HK-2 (cell line): Measurements from ENCODE around the gene ZNF75A.

Source experiments
- DNase-seq: peaks from one replicate; pipeline ENCODE4 v3.0.0-alpha.2; 2018; ENCODE audit not compliant: unreplicated experiment

Gene ZNF75A

DNA sequence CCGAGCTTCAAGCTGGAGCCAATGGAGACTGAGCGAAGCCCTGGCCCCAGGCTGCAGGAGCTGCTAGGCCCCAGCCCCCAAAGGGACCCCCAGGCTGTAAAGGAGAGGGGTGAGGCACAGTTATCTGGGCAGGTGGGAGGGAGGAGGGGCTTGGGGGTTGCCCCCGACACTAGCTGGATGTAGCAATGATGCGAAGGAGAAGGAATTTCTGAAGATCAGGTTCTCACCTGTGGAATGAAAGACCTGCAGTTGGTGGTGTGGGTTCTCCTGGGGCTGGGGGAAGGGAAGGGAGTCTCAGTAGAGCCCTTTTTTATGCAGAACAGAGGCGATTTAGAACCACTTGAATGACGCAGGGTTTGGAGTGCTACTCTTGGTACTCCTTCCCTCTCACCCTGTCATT lies 20.2 kb upstream of the ZNF75A start:
- no peak for DNase-seq

DNA sequence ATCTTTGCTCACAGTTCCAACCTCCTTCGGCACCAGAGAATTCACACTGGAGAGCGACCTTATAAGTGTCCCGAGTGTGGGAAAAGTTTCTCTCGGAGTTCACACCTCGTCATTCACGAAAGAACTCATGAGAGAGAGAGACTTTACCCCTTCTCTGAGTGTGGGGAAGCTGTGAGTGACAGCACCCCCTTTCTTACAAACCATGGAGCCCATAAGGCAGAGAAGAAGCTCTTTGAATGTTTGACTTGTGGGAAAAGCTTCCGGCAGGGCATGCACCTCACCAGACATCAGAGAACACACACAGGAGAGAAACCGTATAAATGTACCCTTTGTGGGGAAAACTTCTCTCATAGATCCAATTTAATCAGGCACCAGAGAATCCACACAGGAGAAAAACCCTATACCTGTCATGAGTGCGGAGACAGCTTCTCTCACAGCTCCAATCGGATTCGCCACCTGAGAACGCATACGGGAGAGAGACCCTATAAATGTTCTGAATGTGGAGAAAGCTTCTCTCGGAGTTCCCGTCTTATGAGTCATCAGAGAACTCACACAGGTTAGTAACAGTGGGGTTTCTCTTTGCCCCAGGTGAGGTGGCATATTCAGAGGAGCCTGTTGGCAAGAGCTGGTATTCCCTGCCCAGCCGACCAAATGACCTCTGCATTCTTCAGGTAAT lies 15.2 kb upstream of the ZNF75A start:
- DNase-seq = no peak

DNA sequence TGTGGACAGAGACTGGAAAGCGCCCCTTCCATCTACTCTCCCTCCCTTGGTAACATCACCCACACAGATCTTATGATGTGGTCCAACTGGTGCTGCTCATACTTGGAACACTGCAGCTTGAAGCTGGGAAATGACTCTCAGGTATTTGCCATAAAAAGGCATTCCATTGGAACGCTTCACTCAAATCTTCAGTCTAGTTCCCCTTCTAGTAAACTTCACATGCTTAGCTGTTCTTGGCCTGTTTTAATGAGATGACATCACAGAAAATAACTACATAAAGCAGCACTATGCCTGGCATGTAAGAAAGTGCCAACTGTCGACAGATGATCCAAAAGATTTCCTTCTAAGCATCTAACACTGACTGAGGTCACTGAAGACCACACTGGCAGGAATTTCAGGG lies 12.7 kb upstream of the ZNF75A start:
- DNase-seq = no peak

DNA sequence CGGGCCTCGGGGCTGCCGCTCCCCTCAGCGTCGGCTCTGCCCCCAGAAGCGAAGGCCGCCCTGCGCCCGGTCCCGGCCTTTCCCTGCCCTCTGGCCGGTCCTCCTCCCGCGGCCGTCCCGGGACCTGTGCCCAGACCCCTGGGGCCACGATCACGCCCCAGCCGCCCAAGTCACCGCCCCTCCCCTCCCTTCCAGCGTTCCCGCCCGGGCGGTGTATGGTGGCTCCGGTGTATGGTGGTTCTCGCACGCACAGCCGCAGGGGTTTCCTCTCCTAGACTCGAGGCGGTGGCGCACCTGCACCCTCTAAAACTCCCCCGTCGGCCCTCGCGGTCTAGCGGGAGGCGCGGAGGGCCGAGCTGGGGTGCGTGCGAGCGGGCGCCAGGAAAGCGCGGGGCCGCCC lies 10.1 kb upstream of the ZNF75A start:
- DNase-seq = no peak

DNA sequence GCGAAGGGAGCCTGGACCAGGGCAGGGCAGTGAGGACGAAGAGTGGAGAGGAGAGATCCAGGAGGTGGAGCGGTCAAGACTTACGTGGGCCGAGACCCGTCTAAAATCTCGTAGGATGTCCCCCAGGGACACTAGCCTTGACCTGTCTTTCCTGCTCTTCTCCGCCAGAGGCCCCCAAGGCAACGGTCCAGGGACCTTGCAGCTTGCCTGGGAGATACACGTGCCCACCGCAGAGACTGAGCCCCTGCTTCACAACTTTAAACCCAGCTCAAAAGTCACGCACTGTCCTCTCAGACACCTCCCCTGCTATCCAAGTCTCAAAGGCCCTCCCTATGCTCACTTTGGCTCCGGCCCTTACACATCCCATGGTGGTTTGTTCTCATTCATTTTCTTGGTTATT lies 9.5 kb upstream of the ZNF75A start:
- DNase-seq = no peak

DNA sequence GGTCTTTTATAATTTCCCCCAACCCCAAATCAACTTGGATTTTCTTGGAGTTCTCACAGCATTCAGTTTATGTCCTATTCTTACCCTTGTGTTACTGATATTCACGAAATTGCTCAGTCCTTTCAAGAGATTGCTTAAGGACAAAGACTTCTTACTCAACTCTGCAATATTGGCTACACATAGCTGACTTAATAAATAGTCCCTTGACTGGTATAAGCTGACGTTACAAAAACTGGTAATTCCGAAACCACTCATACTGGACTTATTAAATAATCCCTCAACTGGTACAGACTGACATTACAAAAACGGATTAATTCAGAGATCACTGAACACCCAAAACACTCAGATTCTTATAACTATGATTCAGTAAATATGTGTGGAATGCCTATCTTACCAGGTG lies 927 bp upstream of the ZNF75A start:
- no peak for DNase-seq

DNA sequence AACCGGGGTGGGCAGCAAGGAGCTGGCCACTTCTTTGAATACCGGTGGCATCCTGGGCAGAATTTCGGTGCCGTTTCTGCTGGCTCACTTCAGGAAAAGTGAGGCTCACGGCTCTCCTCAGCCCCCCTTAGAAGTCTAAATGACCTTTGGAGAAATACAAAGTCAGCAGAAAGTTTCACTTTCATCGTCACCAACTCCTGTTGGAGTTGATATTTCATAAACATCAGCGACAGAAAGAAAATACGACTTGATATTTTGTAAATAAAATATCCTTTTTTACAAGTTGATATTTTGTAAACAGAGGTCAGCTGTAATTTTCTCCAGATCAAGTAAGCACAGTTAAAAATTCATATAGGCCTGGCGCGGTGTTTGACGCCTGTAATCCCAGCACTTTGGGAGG lies 781 bp downstream of the ZNF75A start:
- DNase-seq = no peak

DNA sequence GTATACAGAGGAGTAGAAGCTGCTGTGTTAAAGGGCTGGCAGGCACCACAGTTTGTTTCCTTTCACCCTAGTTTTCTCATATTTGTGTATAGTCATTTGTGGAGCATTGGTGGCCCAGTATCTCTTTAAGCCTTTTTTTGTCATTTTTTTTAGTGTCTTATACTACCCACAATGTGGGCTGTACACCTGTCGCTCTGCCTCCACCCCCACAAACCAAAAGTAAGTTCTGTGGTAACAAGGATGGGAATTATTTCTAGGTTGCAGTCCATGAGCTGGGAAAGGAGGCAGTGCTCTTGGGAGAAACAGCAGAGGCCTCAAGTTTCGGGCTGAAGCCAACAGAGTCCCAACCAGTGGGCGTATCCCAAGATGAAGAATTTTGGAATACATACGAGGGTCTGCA lies 6.2 kb downstream of the ZNF75A start:
- DNase-seq = no peak

DNA sequence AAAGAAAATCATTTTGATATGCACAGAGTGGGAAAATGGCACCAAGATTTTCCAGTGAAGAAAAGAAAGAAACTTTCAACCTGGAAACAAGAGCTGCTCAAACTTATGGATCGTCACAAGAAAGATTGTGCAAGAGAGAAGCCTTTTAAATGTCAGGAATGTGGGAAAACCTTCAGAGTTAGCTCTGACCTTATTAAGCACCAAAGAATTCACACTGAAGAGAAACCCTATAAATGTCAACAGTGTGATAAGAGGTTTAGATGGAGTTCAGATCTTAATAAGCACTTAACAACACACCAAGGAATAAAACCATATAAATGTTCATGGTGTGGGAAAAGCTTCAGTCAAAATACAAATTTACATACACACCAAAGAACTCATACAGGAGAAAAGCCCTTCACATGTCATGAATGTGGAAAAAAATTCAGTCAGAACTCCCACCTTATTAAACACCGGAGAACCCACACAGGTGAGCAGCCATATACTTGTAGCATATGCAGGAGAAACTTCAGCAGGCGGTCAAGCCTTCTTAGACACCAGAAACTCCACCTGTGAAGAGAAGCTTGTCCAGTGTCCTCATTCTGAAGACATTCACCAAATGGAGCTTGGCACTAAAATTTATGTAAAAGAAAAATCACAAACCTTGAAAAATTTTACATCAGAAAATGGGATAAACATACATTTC lies 12.2 kb downstream of the ZNF75A start:
- no peak for DNase-seq

DNA sequence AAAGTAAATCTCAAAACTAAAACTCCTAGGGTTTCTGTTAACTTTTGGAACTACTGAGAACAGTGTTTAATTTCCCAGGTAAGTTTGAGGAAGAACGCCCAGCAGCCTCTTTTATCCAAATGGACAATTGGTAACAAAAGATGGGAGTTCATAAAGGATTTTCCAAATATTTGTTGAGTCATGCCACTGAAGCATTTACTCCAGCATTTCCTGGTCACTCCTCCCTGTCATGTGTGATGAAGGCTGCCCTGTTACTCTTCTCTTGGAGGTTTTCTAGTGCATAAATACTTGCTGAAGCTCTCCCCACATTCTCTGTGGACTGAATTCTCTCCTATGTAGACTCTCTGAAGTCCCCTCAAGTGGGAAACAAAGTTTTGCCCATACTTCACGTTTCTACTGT lies 16.5 kb downstream of the ZNF75A start:
- no peak for DNase-seq

DNA sequence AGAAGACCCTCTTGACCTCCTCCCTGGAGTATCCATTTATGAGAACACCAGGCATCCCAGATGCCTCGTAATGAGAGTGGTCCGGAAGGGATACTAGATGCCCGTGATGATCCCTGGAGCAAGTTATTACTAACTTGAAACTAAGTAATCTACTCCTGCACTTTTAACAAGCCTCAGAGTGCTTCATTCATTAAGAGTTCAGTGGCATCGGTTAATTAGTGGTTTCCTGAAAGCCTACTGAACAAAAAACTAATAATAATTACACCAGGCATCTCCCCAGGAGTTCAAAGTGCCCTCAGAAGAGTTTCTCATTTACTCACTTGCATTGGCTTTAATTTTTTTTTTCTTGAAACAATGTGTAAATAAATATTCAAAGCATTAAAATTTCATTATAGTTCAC lies 22.2 kb downstream of the ZNF75A start:
- no peak for DNase-seq

DNA sequence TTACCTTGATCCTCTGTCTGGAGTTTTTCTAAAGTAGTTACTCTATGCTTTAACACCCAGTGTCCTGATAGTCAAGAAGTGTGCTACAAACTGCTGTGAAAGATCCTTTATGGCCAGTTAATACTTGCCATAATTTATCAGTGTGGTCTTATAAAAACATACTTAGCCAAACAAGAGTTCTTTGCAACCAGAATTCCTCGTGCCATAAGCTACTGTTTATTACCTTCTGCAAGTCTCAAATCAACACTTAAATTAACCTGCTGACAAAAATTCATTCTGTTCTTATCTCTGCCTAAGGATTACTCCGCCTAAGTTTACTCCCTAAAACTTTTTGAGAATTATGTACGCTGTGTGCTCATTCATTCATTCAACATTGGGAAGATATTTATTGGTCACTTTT lies 22.8 kb downstream of the ZNF75A start:
- no peak for DNase-seq

DNA sequence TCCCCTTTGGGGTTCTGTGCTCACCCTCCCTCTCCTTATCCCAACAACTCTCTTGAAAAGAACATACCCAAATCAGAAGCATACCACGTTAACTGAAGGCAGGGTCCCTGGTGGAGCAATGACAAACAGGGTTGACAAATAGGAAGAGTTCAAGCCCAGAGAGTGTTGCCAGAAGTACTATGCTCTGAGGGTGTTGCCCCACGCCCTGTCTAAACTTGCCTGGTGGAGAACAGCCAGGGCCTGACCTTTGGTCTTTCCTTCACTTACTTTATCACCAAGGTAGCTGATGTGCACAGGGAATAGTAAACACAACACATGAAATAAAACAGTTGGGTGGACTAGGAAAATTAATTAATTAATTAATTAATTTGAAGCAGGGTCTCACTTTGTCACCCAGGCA lies 23.3 kb downstream of the ZNF75A start:
- no peak for DNase-seq

DNA sequence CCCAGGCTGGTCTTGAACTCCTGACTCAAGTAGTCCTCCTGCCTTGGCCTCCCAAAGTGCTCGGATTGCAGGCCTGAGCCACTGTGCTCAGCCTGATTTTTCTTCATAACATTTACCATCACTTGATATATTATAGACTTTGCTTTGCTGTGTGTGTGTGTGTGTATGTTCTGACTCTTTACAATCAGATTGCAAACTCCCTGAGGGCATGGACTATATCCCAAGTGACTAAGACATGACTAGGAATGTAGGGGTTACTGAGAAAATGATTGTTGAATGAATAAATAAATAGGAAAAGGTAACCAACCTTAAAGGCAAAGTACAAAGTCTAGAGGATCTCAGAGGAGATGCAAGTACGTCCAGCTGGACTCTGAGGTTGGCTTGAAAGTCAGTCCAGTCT lies 40.7 kb downstream of the ZNF75A start:
- DNase-seq = no peak

DNA sequence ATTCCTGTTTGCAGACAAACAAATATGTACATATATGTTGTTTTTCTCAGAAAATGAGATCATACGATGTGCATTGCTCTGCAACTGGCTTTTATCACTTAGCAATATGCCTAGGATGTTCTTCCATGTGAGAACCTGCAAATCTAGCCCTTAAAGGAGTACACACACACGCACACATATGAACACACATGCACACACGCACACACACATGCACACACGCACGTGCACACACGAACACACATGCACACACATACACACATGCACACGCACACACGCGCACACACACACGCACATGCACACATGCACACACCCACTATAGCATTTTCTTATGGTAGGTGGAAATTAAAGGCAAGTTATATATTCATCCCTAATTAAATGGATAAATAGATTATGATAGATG lies 42.3 kb downstream of the ZNF75A start:
- no peak for DNase-seq

DNA sequence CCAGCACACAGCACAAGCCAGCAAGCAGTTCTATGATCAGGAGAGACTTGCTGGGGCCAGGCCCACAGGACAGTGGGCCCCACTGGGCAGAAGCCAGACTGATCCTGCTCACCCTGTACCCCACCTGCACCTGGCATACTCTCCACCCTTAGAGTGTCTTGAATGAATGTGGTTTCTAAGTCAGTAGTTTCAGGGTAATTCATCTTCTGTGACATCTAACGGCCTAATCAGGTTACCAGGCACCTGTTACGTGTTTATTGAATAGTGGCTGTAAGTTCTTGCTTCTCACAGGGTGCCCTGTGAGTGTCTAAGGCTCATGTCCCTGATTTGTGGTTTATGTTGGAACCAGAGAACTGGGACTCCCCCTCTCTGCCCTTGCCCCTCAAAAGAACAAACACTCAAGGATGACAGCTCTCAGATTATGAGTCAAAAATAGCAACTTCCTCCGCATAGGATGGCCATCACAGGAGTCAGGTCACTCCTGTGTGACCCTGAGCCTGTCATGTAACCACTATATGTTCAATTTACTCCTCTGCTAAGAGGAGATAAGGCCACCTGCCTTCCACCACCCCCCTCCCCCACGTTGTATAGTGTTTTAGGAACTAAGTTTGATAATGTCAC lies 43.4 kb downstream of the ZNF75A start:
- DNase-seq = no peak

DNA sequence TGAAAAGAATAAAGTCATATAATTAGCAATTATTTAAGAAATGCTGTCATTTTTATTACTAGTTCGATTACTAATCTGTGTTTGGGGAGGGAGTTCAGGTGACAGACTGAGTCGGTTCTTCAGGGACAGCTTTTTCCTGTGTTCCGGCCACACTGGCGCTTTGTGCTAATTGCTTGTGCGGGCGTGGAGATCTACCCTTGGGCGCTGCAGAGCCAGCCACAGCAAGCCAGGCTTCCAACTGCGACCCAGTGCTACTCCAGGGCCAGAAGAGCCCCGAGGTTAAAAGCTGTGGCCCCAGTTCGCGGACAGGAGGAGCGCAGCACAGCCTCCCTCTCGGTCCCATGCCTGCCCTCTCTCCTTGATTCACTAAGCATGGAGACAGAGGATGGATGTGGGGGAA lies 43.9 kb downstream of the ZNF75A start:
- no peak for DNase-seq

DNA sequence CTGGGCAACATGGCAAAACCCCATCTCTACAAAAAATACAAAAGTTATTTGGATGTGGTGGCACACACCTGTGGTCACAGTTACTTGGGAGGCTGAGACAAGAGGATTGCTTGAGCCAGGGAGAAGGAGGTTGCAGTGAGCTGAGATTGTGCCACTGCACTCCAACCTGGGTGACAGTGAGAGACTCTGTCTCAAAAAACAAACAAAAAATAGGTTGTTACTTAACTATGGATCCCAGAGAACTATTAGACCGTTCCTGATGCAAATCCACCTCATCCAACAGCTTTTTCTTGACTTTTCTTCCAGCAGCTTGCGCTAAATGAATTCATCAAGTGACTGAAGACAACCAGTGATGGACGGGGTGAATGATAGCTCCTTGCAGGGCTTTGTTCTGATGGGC lies 50.3 kb downstream of the ZNF75A start, which contains the start of gene OR2C1:
TSS of gene OR2C1 (plus strand) at position 301 of the 400 bp plus-strand sequence. CDS start at position 353, 52 bp downstream.
- no peak for DNase-seq

DNA sequence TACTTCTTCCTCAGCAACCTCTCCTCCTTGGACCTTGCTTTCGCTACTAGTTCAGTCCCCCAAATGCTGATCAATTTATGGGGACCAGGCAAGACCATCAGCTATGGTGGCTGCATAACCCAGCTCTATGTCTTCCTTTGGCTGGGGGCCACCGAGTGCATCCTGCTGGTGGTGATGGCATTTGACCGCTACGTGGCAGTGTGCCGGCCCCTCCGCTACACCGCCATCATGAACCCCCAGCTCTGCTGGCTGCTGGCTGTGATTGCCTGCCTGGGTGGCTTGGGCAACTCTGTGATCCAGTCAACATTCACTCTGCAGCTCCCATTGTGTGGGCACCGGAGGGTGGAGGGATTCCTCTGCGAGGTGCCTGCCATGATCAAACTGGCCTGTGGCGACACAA lies 50.8 kb downstream of the ZNF75A start:
- no peak for DNase-seq

DNA sequence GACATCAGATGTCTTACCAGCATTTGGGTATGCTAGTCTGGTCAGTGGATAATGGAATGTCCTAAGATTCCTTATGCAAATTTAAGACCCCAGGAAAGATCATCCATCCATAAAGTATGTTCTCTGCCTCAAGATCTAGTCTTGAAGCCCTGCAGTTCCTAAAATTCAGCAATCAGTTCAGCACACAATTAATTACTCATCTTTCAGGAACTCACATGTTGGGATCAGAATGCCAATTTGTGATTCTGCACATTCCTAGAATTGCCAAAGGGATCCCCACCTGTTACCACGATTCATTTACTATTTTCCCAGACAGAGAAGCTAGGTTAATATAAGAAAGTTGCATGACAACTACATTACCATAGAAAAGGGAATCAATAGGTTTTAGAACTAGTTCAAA lies 53.6 kb downstream of the ZNF75A start:
- DNase-seq = no peak

DNA sequence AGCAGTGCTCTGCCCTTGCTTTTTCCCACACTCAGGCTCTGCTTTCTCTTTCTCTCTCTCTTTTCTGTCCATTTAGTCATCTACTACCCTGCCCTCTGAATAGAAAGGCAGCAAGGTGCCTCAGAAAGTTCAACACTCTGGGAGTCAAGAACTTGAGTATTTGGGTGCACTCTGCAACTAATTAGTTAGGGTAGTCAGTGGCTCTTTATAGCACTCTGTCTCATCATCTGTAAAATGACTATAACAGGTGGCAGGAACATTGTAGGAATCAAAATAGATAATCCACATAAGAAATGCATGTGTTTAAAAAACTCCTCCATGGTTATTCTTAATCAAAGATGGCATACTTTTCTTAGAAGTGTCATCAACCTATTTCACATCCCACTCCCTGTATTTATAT lies 57.6 kb downstream of the ZNF75A start:
- DNase-seq = no peak

DNA sequence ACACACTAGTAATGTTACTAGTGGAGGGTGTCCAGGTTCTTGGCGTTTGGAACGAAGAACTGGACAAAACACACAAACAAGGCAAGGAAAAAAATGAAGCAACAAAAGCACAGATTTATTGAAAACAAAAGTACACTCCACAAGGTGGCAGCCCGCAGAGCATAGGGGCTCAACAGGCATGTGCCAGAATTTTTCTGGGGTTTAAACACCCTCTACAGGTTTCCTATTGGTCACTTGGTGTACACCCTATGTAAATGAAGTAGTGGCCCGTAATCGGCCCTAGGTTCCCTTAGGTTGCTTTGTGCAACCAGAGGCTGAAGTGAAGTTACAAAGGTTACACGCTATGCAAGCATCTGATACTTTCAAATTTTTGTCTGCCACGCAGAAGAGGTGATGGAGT lies 58.5 kb downstream of the ZNF75A start:
- DNase-seq = no peak

DNA sequence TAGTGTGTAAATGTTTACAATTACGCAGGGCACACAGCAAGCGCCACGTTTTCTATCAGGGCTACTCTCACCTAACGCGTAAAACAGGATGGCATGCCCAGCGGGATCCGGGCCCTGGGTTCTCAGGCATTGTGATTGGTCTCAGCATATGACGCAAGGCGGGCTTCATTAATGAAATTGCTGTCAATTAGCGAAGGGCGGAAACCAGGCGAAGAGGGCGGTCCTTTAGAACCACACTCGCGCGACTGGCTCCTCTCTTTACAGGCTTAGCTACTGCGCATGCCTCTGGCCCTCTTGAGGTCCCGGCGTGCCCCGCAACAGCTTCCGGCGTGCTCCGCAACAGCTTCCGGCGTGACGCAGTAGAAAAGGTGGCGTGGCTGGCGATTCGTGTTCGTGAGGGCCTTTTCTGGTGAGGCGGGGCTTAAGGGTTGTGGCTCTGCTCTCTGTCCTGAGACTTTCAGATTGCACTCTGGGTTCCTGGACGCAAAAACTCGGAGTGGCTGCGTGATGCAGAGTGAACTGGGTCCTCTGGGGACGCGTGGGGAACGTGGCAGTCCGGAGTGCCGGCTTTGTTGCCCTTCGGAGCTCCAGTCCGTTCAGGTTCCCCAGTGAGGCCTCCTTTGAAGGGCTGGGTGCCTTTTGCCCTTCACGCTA lies 59.6 kb downstream of the ZNF75A start:
- peak; percentile 91 for DNase-seq
